ENCODE measurements around the gene PLEKHG2. TPM values are rescaled to one million over a fixed set of nuclear protein-coding genes. Genes with fewer than 3 reads are reported as not detected.

Gene PLEKHG2
- total and polyA plus RNA-seq, 9 of the 15 experiments (the other 6 are each of a cell fraction or from before 2014, with no cell fraction given): 0.98 to 45.7 (median 9.8) TPM

DNA sequence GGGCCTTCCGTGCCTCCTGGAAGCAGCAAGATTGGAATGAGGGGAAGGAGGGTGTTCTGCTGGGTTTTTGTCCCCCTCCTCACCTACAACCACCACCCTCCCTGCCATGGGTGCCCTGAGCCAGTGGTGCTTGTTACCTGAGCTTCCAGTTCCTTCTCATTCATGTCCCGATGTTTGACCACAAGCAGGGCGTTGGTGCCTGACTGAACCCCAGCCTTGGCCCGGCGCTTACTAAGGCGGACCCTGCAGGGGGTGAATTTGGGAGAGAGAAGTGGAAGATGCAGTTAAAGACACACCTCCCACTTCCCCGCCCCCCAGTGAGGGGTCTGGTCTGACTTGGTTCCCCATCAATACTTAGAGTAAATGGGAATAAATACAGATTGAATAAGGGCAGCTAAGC is 25.9 kb upstream of the PLEKHG2 start:
- Histone ChIP-seq H3K4me2 (ENCODE audit: insufficient read depth, low read length) (no peak overlapping the region), H4K20me1 (replicated peaks; ENCODE audit: control insufficient read depth, insufficient read depth, low read length) (peaks cover 22% of the 10 kb centered on the region), H3K4me3 (no peak overlapping the region), H3K27ac (ENCODE audit: extremely low read depth, low read depth, low read length) (no peak overlapping the region), H3K4me1 (replicated peaks in 1 of 2; ENCODE audit: control insufficient read depth in 2 of 2, insufficient read depth in 2 of 2, low read length in 2 of 2) (peaks cover 15 to 19% of the 10 kb centered on the region in 2 experiments), H3K9me3 (replicated peaks; ENCODE audit: control insufficient read depth, insufficient read depth, low read depth, low read length) (no peaks in the 10 kb centered on the region), H3K79me2 (ENCODE audit: control insufficient read depth, insufficient read depth, low read length) (peaks cover 19% of the 10 kb centered on the region), H3K36me3 (ENCODE audit: control insufficient read depth, insufficient read depth, low read length) (peaks cover 83% of the 10 kb centered on the region), H3K27me3 (ENCODE audit: control insufficient read depth in 2 of 2, insufficient read depth in 2 of 2, low read length in 2 of 2) (no peaks in the 10 kb centered on the region), H3K9me1 (ENCODE audit: control insufficient read depth, insufficient read depth, low read length) (no peaks in the 10 kb centered on the region), H3K9ac (ENCODE audit: insufficient read depth in 1 of 2, low read depth in 2 of 2, low read length in 2 of 2) (no peak overlapping the region), H2AFZ (ENCODE audit: low read depth, low read length) (no peak overlapping the region)
- FAIRE-seq: no peak
- ChIA-PET POLR2A (no interaction called here), CTCF (ENCODE audit: low intra/inter-chr PET ratio) (no interaction called here)
- intact Hi-C loops (cut with micrococcal nuclease) (no loop called here), in situ Hi-C loops (cut with MboI) (no loop called here)
- no TSS peak for BruUV-seq (replicated peaks)
- DNase-seq (ENCODE audit: extremely low read depth in 1 of 4, low spot score in 3 of 4): no peak
- WGBS (ENCODE audit: insufficient coverage, low coverage, missing lambda C conversion rate): 85% methylated on average over 6 of the region's 7 CpGs
- ATAC-seq: no peak
- TF ChIP-seq, protein P1, sequence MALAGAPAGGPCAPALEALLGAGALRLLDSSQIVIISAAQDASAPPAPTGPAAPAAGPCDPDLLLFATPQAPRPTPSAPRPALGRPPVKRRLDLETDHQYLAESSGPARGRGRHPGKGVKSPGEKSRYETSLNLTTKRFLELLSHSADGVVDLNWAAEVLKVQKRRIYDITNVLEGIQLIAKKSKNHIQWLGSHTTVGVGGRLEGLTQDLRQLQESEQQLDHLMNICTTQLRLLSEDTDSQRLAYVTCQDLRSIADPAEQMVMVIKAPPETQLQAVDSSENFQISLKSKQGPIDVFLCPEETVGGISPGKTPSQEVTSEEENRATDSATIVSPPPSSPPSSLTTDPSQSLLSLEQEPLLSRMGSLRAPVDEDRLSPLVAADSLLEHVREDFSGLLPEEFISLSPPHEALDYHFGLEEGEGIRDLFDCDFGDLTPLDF (CRISPR knock-in tag; IDR thresholded peaks at IDR 0.05): no peak
- TF ChIP-seq POLR2A (conservative IDR thresholded peaks at IDR 0.05): 0 out of 2 replicates have a peak, but pooled peaks have one; percentile 18
- TF ChIP-seq RBFOX2 (IDR thresholded peaks at IDR 0.05; ENCODE audit: low read depth, low read length): 0 out of 2 replicates have a peak, but pooled peaks have one; percentile 29

DNA sequence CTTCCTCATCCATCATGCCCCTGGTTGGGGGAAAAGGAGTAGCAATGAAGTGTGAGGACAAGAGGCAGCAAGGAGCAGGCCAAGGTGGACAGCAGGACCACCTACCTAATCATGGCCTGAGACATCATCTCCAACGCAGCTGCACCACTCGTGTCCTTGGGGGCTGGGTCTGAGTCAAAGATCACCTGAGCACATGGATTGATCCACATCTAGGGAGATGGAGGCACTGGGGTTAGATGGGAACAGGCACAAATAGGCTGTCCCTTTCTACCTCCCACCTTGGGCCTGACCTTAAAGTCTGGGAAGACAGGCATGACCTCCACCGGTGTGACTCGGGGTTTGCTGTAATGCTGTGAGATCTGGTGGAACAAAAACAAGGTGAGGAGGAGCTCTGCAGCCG is 23.8 kb upstream of the PLEKHG2 start:
- ATAC-seq (no peak), DNase-seq (ENCODE audit: extremely low read depth in 1 of 4, low spot score in 3 of 4) (no peak), FAIRE-seq (no peak)
- Histone ChIP-seq H3K4me3 (no peak overlapping the region), H3K9me3 (replicated peaks; ENCODE audit: control insufficient read depth, insufficient read depth, low read depth, low read length) (no peaks in the 10 kb centered on the region), H3K4me2 (ENCODE audit: insufficient read depth, low read length) (no peak overlapping the region), H3K9me1 (ENCODE audit: control insufficient read depth, insufficient read depth, low read length) (no peaks in the 10 kb centered on the region), H3K9ac (ENCODE audit: insufficient read depth in 1 of 2, low read depth in 2 of 2, low read length in 2 of 2) (no peak overlapping the region), H3K79me2 (ENCODE audit: control insufficient read depth, insufficient read depth, low read length) (peaks cover 27% of the 10 kb centered on the region), H3K4me1 (replicated peaks in 1 of 2; ENCODE audit: control insufficient read depth in 2 of 2, insufficient read depth in 2 of 2, low read length in 2 of 2) (peaks cover 11 to 22% of the 10 kb centered on the region in 2 experiments), H3K36me3 (ENCODE audit: control insufficient read depth, insufficient read depth, low read length) (peaks cover 67% of the 10 kb centered on the region), H3K27me3 (ENCODE audit: control insufficient read depth in 2 of 2, insufficient read depth in 2 of 2, low read length in 2 of 2) (no peaks in the 10 kb centered on the region), H2AFZ (ENCODE audit: low read depth, low read length) (no peak overlapping the region), H4K20me1 (replicated peaks; ENCODE audit: control insufficient read depth, insufficient read depth, low read length) (0 out of 2 replicates have a peak, but pooled peaks cover 7% of the 10 kb centered on the region), H3K27ac (ENCODE audit: extremely low read depth, low read depth, low read length) (no peak overlapping the region; the same call in 2 of the 3 replicates)
- in situ Hi-C loops (cut with MboI): no loop called here
- ChIA-PET CTCF (ENCODE audit: low intra/inter-chr PET ratio) (no interaction called here), POLR2A (interaction anchor here (0.6 to 2.0 kb wide), 2 partner anchors 9 to 15 kb away, joined by 3 to 5 read pairs; no protein-coding TSS in a partner anchor)
- 89% methylated on average over 5 of the region's 5 CpGs for WGBS (ENCODE audit: insufficient coverage, low coverage, missing lambda C conversion rate)
- 0 out of 2 replicates have a peak, but pooled peaks have one; percentile 27 for TF ChIP-seq POLR2A (conservative IDR thresholded peaks at IDR 0.05)
- TF ChIP-seq, protein P2, sequence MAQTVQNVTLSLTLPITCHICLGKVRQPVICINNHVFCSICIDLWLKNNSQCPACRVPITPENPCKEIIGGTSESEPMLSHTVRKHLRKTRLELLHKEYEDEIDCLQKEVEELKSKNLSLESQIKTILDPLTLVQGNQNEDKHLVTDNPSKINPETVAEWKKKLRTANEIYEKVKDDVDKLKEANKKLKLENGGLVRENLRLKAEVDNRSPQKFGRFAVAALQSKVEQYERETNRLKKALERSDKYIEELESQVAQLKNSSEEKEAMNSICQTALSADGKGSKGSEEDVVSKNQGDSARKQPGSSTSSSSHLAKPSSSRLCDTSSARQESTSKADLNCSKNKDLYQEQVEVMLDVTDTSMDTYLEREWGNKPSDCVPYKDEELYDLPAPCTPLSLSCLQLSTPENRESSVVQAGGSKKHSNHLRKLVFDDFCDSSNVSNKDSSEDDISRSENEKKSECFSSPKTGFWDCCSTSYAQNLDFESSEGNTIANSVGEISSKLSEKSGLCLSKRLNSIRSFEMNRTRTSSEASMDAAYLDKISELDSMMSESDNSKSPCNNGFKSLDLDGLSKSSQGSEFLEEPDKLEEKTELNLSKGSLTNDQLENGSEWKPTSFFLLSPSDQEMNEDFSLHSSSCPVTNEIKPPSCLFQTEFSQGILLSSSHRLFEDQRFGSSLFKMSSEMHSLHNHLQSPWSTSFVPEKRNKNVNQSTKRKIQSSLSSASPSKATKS (CRISPR knock-in tag; IDR thresholded peaks at IDR 0.05): no peak
- TF ChIP-seq, protein P3, sequence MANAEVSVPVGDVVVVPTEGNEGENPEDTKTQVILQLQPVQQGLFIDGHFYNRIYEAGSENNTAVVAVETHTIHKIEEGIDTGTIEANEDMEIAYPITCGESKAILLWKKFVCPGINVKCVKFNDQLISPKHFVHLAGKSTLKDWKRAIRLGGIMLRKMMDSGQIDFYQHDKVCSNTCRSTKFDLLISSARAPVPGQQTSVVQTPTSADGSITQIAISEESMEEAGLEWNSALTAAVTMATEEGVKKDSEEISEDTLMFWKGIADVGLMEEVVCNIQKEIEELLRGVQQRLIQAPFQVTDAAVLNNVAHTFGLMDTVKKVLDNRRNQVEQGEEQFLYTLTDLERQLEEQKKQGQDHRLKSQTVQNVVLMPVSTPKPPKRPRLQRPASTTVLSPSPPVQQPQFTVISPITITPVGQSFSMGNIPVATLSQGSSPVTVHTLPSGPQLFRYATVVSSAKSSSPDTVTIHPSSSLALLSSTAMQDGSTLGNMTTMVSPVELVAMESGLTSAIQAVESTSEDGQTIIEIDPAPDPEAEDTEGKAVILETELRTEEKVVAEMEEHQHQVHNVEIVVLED (CRISPR knock-in tag; IDR thresholded peaks at IDR 0.05): no peak
- no peak for TF ChIP-seq TAL1 (IDR thresholded peaks at IDR 0.05)
- TF ChIP-seq U2AF1 (optimal IDR thresholded peaks at IDR 0.05; ENCODE audit: low read depth, low read length): no peak
- TF ChIP-seq SAFB (IDR thresholded peaks at IDR 0.05; ENCODE audit: borderline replicate concordance, low read depth, low read length): no peak
- TF ChIP-seq CBFA2T3 (IDR thresholded peaks at IDR 0.05): no peak
- TF ChIP-seq TGIF2 (CRISPR knock-in tag; IDR thresholded peaks at IDR 0.05): no peak
- intact Hi-C loops (cut with micrococcal nuclease): no loop called here
- BruUV-seq (replicated peaks): TSS peak; percentile 70
